ENCODE data around the gene CCL1.
"Not testable (repeated sequence)": the region's sequence is repeated elsewhere in the genome, so short reads cannot be mapped to it uniquely, and the experiment has no call there.

Gene CCL1

DNA sequence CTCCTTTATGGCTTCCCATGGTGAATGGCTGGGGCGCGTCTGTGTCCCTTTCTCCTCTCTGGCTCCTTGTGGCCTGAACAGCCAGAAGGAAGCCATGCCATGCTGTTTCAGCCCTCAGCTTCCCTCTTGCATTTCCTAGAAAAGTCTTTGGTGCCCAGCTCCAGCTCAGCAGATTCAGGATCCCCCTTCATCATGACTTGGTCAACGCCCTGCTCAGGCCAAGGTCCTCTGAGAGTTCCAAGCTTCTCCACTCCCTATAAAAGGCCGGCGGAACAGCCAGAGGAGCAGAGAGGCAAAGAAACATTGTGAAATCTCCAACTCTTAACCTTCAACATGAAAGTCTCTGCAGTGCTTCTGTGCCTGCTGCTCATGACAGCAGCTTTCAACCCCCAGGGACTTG is 6.8 kb downstream of the CCL1 start, which contains the start of gene CCL13:
TSS of gene CCL13 (plus strand) at position 287 of the 400 bp plus-strand sequence. CDS start at position 334, 47 bp downstream.
- no peak for DNase-seq

DNA sequence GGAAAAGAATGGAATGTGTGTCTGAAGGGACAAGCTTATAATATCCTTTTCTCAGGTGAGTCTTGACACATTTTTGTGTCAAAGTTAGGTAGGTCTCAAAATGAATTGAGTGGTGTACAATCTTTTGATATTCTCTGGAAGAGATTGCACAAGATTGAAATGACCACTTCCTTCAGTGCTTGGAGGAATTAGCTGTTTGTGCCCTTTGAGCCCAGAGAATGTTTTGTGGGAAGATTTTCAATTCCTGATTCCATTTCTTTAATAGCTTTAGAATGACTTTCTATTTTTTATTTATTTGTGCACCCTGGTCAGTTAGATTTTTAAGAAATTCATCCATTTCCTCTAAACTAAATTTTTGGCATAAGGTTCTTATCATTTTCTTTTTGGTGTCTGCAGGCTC is 8.4 kb downstream of the CCL1 start:
- DNase-seq, result no peak

DNA sequence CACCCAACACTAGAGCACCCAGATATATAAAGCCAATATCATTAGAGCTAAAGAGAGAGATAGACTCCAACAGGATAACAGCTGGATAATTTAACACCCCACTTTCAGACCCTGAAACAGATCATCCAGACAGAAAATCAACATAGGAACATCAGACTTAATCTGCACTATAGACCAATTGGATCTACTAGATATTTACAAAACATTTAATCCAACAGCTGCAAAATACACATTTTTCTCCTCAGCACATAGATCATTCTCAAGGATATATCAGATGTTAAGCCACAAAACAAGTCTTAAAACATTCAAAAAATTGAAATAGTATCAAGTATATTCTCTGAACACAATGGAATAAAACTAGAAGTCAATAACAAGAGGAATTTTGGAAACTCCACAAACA is 10.8 kb downstream of the CCL1 start:
- no peak for DNase-seq

- no peak for DNase-seq
Observed at GRCh38 chr17:34351096-34351495, 11.9 kb downstream of the CCL1 start.

- DNase-seq, result no peak
Observed at GRCh38 chr17:34349751-34350150, 13.3 kb downstream of the CCL1 start.

- DNase-seq, result no peak
Observed at GRCh38 chr17:34347063-34347462, 16.0 kb downstream of the CCL1 start.

DNA sequence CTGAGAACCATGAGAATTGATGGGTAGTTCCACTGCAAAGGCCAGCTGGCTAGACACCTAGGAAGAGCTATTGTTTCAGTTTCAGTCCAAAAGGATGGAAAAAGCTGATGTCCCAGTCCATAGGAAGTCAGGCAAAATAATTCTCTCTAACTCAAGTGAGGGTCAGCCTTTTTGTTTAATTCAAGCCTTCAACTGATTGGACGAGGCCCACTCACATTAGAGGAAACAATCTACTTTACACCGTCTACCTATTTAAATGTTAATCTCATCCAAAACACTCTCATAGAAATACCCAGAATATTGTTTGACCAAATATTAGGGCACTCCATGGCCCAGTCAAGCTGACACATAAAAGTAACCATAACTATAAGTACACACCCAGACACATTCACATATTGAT is 21.1 kb downstream of the CCL1 start:
- DNase-seq, result no peak

GRCh38 chr17:34339138-34339770 is 23.8 kb downstream of the CCL1 start:
- DNase-seq, result no peak

GRCh38 chr17:34337701-34338100 is 25.3 kb downstream of the CCL1 start:
- no peak for DNase-seq

DNA sequence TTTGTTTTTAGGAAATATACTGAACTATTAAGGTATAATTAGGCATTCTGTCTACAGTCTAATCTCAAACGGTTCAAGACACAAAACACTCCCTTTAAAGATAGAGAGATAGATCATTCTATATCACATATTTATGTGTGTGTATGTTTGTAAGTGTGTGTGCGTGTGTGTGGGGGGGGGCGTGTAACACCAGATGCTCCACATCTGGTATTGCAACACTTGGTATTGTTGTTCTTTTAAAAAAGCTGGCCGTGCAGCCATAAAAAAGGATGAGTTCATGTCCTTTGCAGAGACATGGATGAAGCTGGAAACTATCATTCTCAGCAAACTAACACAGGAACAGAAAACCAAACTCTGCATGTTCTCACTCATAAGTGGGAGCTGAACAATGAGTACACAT is 35.5 kb downstream of the CCL1 start:
- not testable (repeated sequence) for DNase-seq

DNA sequence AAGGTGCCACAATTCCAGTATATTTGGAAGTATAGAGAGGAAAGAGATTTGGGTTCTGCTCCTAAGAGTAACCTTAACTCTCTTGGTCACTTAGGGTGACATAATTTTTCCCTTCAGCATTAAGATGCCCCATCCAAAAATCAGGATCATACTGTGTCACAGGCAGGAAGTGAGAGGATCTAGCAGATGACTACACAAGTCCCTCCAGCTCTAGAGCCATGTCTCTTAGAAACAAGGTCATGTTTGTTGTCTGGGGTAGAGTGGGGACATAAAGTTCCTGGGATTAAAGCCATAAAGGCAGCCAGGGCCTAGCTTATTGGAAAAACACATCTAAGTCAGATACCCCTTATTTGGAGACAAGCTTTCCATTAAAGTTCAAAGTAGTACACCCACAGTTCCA is 41.1 kb downstream of the CCL1 start:
- no peak for DNase-seq

DNA sequence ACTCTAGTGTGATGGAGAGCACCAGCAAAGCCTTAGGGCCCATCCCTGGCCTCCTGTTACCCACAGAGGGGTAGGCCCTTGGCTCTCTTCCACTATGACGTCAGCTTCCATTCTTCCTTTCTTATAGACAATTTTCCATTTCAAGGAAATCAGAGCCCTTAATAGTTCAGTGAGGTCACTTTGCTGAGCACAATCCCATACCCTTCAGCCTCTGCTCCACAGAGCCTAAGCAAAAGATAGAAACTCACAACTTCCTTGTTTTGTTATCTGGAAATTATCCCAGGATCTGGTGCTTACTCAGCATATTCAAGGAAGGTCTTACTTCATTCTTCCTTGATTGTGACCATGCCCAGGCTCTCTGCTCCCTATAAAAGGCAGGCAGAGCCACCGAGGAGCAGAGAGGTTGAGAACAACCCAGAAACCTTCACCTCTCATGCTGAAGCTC is 44.0 kb downstream of the CCL1 start, which contains the start of gene CCL8:
TSS of gene CCL8 (plus strand) at position 397 of the 445 bp plus-strand sequence. CDS start 67 bp downstream, outside the sequence.
- no peak for DNase-seq

GRCh38 chr17:34318474-34318873 is 44.6 kb downstream of the CCL1 start:
- DNase-seq, result no peak

- DNase-seq, result no peak
Observed at GRCh38 chr17:34314279-34314678, 48.8 kb downstream of the CCL1 start.

DNA sequence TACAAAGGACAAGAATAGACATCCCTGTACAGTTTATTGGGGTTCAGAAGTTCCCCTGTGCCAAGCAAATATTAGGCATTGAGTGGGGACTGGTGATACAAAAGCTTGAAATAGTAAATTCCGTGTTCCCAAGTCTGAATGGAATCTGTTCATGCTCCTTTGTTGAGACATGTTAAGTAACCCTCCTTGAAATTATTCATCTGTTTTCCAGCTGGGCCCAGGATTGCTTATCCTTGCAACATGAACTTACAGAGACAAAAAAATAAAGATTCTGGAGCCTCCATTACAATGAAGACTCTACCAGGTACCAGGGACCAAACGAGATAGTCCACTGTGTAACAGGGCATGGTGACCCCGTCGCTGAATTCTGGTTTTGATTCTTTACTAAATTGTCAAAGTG is 49.9 kb downstream of the CCL1 start:
- no peak for DNase-seq

- DNase-seq, result no peak
Observed at GRCh38 chr17:34312080-34312479, 51.0 kb downstream of the CCL1 start.

DNA sequence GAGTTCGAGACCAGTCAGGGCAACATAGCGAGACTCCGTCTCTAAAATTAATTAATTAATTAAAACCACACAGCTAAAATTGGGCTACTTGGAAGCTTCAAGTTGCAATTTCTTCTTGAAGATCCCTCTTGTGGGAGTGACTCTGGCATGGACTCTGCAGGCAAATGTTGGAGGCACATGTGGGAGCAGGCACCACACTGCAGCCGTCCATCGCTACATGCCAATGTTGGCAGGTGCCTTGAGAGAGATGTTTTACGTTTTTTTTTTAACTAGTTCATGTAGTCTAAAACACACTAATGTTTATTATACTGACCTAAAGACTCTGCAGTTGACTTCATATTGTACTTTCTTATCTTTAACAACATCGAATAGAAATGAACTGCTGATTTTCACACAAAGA is 51.7 kb downstream of the CCL1 start:
- DNase-seq, result no peak

Data from stimulated activated CD4-positive, alpha-beta T cell treated with anti-CD3 and anti-CD28 coated beads, Interleukin-4, amount 100 ng/mL, for 24 hours (primary cell).